Measurements from ENCODE around the gene ZNF106. TPM values are rescaled to one million over a fixed set of nuclear protein-coding genes. Genes with fewer than 3 reads are reported as not detected.

ZNF106 gene
- total RNA-seq (47.5 TPM), polyA plus RNA-seq (10 to 100 TPM; 31.0 to 36.5 (median 34.6) TPM)

DNA sequence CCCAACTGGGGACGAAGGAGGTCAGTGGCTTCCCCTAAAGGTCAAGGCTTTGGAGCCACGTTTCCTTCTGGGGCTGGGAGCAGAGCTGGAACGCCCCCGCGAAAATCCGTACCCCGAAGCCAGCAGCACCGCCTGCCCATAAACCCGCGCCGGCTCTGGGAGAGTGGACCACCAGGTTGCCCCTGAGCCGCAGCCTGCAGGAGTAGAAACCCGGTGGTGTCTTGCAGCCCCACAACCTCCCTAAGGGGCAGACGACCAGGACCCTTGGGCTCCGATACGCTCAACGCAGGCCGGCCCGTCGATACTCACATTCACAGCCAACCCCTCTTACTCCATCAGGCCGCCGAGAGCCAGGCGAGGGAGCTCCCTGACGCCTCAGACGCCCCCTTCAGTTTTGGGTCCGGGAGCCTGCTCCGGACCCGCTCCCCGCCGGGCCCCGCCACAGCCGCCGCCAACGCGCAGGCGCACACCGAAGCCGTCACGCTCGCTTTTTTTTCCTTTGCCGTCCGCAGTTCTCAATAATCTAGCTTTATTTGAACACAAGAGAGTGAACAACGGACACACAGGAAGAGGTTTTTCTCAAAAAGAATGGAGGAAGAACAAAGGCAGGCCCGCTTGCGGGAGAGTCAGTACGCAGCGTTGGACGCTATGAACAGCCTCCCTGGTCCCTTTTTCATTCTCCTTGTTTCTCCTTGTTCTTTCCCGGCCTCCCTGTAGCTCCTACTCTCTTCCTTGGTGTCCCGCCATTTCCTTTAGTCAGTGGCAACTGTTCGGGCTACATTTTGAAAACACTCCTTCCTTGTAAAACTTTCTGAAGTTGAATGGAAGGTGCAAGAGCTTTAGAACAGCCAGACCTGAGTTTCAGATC, at the start of gene ZNF106:
TSS of gene ZNF106 (minus strand) at position 471 of the 868 bp plus-strand sequence. CDS start 18,852 bp downstream, outside the sequence.
- DNase-seq (peak; percentile 83 to 93 (median 92)), ATAC-seq (ENCODE audit: low read depth in 2 of 2) (peak; percentile 71 to 75)
- Histone ChIP-seq H3K27ac (ENCODE audit: insufficient read depth, low read length, poor library complexity, severe bottlenecking) (peak within 1 kb of the TSS; percentile 90), H3K4me3 (ENCODE audit: low read depth, low read length) (peak within 1 kb of the TSS; percentile 99), H3K9me3 (ENCODE audit: control insufficient read depth in 2 of 2, low read length in 2 of 2) (no peaks in the 10 kb centered on the region), H3K36me3 (ENCODE audit: control insufficient read depth, insufficient read depth, low read length) (no peaks in the 10 kb centered on the region), H3K27me3 (ENCODE audit: control insufficient read depth, insufficient read depth, low read length) (no peaks in the 10 kb centered on the region), H3K4me1 (ENCODE audit: control insufficient read depth, insufficient read depth, low read length, poor library complexity, severe bottlenecking) (peaks cover 45% of the 10 kb centered on the region)
- H3K4me1 Mint-ChIP-seq = peaks cover 24 to 63% (median 45%) of the 10 kb centered on the region in 4 donors
- H3K36me3 Mint-ChIP-seq = peaks cover 11% of the 10 kb centered on the region
- H3K4me3 Mint-ChIP-seq = peak within 1 kb of the TSS; percentile 97 to 99 (median 98)
- H3K27me3 Mint-ChIP-seq = no peaks in the 10 kb centered on the region
- H3K27ac Mint-ChIP-seq = peak within 1 kb of the TSS; percentile 98 to 100 (median 99)
- H3K9me3 Mint-ChIP-seq = peaks cover 0 to 1% (median 0%) of the 10 kb centered on the region in 7 donors

DNA sequence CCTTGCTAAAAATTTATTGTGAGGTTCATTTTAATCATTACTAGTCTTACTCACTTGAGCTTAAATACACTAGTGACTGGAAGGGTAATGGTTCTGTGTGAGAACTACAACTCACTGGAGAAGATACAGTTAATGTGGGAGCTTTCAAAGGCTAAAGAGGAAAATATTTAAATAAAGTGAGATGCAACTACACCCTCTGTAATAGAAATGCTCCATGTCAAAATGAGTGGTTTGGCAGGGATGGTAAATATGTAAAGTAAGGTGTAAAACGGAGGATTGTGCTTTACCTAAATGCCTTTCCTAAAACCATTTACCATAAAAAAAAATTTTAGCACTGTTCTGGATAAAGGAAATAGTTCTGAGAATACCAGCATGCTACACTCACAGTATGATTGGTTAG, 42.3 kb upstream of the ZNF106 start:
- H3K27ac Mint-ChIP-seq = no peak overlapping the region
- no peak for DNase-seq

DNA sequence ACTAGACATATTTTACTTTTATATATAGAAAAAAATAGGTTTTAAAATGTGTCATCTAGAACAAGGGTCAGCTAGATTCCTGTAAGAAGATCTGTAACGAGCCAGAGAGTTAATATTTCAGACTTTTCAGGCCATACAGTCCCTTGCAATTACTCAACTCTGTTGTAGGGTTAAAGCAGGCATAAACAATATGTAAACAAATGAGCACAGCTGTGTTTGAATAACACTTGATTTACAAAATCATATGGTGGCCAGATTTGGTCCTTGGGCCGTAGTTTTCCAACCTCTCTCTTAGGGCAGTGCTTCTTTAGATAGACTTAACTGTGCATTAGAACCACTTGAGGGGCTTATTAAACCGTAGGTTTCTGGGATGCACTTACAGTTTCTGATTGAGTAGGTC, 38.0 kb upstream of the ZNF106 start:
- no peak overlapping the region for H3K27ac ChIP-seq (ENCODE audit: insufficient read depth, low read length, poor library complexity, severe bottlenecking)
- no peak overlapping the region for H3K4me3 ChIP-seq (ENCODE audit: low read depth, low read length)
- Mint-ChIP-seq H3K27me3 (no peaks in the 10 kb centered on the region), H3K27ac (no peak overlapping the region), H3K4me1 (peaks cover 0 to 4% (median 1%) of the 10 kb centered on the region in 4 donors), H3K36me3 (peaks cover 27% of the 10 kb centered on the region), H3K4me3 (no peak overlapping the region), H3K9me3 (no peaks in the 10 kb centered on the region)
- H3K9me3 ChIP-seq (ENCODE audit: control insufficient read depth in 2 of 2, low read length in 2 of 2) = no peaks in the 10 kb centered on the region
- DNase-seq (no peak), ATAC-seq (ENCODE audit: low read depth in 2 of 2) (no peak)
- H3K4me1 ChIP-seq (ENCODE audit: control insufficient read depth, insufficient read depth, low read length, poor library complexity, severe bottlenecking) = no peaks in the 10 kb centered on the region
- peaks cover 27% of the 10 kb centered on the region for H3K36me3 ChIP-seq (ENCODE audit: control insufficient read depth, insufficient read depth, low read length)
- no peaks in the 10 kb centered on the region for H3K27me3 ChIP-seq (ENCODE audit: control insufficient read depth, insufficient read depth, low read length)

More for the DNA sequence above, 42.3 kb upstream of the ZNF106 start:
- Histone ChIP-seq H3K9me3 (ENCODE audit: control insufficient read depth in 2 of 2, low read length in 2 of 2) (no peaks in the 10 kb centered on the region), H3K27ac (ENCODE audit: insufficient read depth, low read length, poor library complexity, severe bottlenecking) (no peak overlapping the region), H3K4me3 (ENCODE audit: low read depth, low read length) (no peak overlapping the region), H3K4me1 (ENCODE audit: control insufficient read depth, insufficient read depth, low read length, poor library complexity, severe bottlenecking) (no peaks in the 10 kb centered on the region), H3K27me3 (ENCODE audit: control insufficient read depth, insufficient read depth, low read length) (no peaks in the 10 kb centered on the region), H3K36me3 (ENCODE audit: control insufficient read depth, insufficient read depth, low read length) (peaks cover 24% of the 10 kb centered on the region)
- Mint-ChIP-seq H3K4me1 (peaks cover 0 to 14% (median 0%) of the 10 kb centered on the region in 4 donors), H3K4me3 (no peak overlapping the region), H3K9me3 (peaks cover 0 to 2% (median 0%) of the 10 kb centered on the region in 7 donors), H3K27me3 (no peaks in the 10 kb centered on the region), H3K36me3 (peaks cover 36% of the 10 kb centered on the region)
- no peak for ATAC-seq (ENCODE audit: low read depth in 2 of 2)

DNA sequence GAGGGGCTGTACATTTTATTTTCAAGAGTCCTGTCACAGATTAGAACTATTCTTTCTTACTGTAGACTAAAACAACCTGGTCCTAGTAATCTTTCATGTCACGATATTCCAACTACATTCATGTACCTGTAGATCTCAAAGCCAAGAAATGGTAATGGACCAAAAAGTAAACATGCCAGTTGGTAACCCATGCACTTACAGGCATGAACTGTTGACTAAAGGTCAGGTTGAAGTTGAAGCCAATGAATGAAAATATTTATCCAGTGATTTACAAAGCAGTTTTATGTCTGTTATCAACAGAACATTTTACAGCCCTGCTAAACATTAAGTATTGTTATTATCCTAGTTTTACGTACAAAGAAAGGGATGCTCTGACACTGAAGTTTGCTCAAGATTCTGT, 32.4 kb upstream of the ZNF106 start:
- Histone ChIP-seq H3K4me1 (ENCODE audit: control insufficient read depth, insufficient read depth, low read length, poor library complexity, severe bottlenecking) (no peaks in the 10 kb centered on the region), H3K36me3 (ENCODE audit: control insufficient read depth, insufficient read depth, low read length) (peaks cover 18% of the 10 kb centered on the region), H3K9me3 (ENCODE audit: control insufficient read depth in 2 of 2, low read length in 2 of 2) (no peaks in the 10 kb centered on the region), H3K4me3 (ENCODE audit: low read depth, low read length) (no peak overlapping the region), H3K27ac (ENCODE audit: insufficient read depth, low read length, poor library complexity, severe bottlenecking) (no peak overlapping the region), H3K27me3 (ENCODE audit: control insufficient read depth, insufficient read depth, low read length) (no peaks in the 10 kb centered on the region)
- Mint-ChIP-seq H3K27ac (no peak overlapping the region), H3K36me3 (peaks cover 18% of the 10 kb centered on the region), H3K27me3 (no peaks in the 10 kb centered on the region), H3K9me3 (no peaks in the 10 kb centered on the region), H3K4me3 (no peak overlapping the region), H3K4me1 (peaks cover 0 to 4% (median 0%) of the 10 kb centered on the region in 4 donors)
- ATAC-seq (ENCODE audit: low read depth in 2 of 2) = no peak
- no peak for DNase-seq

DNA sequence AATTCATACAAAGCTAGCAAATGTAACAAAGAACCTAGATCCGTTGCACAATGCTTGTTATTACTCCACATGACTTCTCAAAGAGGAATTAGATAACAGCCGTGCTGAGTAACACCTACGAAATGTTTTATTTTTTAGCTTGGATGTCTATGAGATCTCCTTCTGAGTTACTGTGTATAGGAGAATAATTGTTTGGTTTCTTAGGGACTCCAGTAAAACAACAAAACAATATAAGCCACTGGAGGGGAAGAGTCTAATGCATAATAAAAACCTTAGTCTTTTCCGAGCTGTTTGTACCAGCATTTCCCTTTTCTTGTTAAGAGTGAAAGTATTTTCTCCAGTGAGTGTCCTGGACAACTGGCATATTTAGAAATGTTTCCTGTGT, 20.1 kb upstream of the ZNF106 start:
- no peaks in the 10 kb centered on the region for H3K27me3 ChIP-seq (ENCODE audit: control insufficient read depth, insufficient read depth, low read length)
- no peak overlapping the region for H3K4me3 ChIP-seq (ENCODE audit: low read depth, low read length)
- Mint-ChIP-seq H3K36me3 (peaks cover 29% of the 10 kb centered on the region), H3K4me3 (no peak overlapping the region), H3K4me1 (peaks cover 15 to 28% (median 22%) of the 10 kb centered on the region in 4 donors), H3K27ac (peak overlapping the region in 1 of 3 donors; percentile 15), H3K9me3 (no peaks in the 10 kb centered on the region), H3K27me3 (no peaks in the 10 kb centered on the region)
- no peaks in the 10 kb centered on the region for H3K9me3 ChIP-seq (ENCODE audit: control insufficient read depth in 2 of 2, low read length in 2 of 2)
- H3K4me1 ChIP-seq (ENCODE audit: control insufficient read depth, insufficient read depth, low read length, poor library complexity, severe bottlenecking) = no peaks in the 10 kb centered on the region
- DNase-seq (no peak), ATAC-seq (ENCODE audit: low read depth in 2 of 2) (no peak)
- no peak overlapping the region for H3K27ac ChIP-seq (ENCODE audit: insufficient read depth, low read length, poor library complexity, severe bottlenecking)
- H3K36me3 ChIP-seq (ENCODE audit: control insufficient read depth, insufficient read depth, low read length) = peaks cover 23% of the 10 kb centered on the region

DNA sequence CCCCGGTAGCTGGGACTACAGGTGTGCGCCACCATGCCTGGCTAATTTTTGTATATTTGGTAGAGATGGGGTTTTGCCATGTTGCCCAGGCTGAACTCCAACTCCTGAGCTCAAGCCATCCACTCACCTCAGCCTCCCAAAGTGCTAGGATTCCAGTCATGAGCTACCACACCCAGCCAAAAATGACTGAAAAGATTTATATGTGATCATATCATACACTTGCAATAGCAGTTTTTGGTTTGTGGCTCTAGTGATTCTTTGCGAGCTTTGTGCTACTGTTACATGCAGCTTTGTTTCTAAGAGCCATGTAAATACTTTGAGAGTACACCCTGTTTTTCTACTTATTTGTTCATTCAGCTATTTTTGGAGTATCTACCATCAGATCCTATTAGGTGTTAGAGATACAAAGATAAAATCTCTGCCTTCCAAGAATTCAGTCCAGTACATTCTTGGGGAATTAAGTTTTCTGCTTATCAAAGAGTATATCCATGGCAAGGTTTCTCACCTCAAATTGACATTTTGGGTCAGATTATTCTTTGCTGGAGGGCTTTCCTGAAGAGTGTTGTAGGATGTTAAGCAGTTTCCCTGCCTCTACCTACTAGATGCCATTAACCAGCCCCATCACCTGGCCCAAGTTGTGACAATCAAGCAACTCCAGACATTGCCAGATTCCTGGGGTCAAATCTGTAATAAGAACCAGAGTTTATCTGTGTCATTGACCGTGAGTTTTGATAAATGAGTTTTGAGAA, 19.5 kb upstream of the ZNF106 start:
- peak overlapping the region in 1 of 3 donors; percentile 15 for H3K27ac Mint-ChIP-seq
- no peak overlapping the region for H3K4me3 Mint-ChIP-seq
- Histone ChIP-seq H3K27me3 (ENCODE audit: control insufficient read depth, insufficient read depth, low read length) (no peaks in the 10 kb centered on the region), H3K4me1 (ENCODE audit: control insufficient read depth, insufficient read depth, low read length, poor library complexity, severe bottlenecking) (no peaks in the 10 kb centered on the region), H3K9me3 (ENCODE audit: control insufficient read depth in 2 of 2, low read length in 2 of 2) (no peaks in the 10 kb centered on the region), H3K27ac (ENCODE audit: insufficient read depth, low read length, poor library complexity, severe bottlenecking) (no peak overlapping the region), H3K4me3 (ENCODE audit: low read depth, low read length) (no peak overlapping the region), H3K36me3 (ENCODE audit: control insufficient read depth, insufficient read depth, low read length) (peaks cover 17% of the 10 kb centered on the region)
- no peaks in the 10 kb centered on the region for H3K27me3 Mint-ChIP-seq
- H3K9me3 Mint-ChIP-seq = no peaks in the 10 kb centered on the region
- peaks cover 24% of the 10 kb centered on the region for H3K36me3 Mint-ChIP-seq
- DNase-seq (no peak), ATAC-seq (ENCODE audit: low read depth in 2 of 2) (no peak)
- peaks cover 16 to 26% (median 20%) of the 10 kb centered on the region in 4 donors for H3K4me1 Mint-ChIP-seq

DNA sequence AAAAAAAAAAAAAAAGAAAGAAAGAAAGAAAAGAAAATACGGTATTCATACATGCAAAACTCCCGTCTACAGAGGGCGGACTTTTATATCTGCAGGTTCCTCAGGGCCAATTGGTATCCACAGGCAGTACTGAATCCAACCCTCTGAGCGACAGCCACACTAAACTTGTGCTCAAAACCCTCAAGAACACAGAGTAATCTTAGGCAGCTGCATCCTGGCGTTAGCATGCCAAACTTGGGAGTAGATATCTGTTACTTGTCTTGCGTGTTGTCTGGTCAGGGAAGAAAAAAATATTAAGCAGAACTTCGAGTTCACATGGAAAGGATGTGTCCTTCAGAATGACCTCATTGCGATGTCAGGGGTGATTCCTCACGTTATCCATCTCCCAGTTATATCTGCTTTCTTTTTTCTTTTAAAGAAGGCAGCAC, 17.3 kb upstream of the ZNF106 start:
- H3K4me1 ChIP-seq (ENCODE audit: control insufficient read depth, insufficient read depth, low read length, poor library complexity, severe bottlenecking) = no peaks in the 10 kb centered on the region
- DNase-seq (no peak), ATAC-seq (ENCODE audit: low read depth in 2 of 2) (no peak)
- peaks cover 3% of the 10 kb centered on the region for H3K36me3 ChIP-seq (ENCODE audit: control insufficient read depth, insufficient read depth, low read length)
- H3K36me3 Mint-ChIP-seq = peaks cover 13% of the 10 kb centered on the region
- H3K4me3 Mint-ChIP-seq = no peak overlapping the region
- no peaks in the 10 kb centered on the region for H3K9me3 Mint-ChIP-seq
- H3K9me3 ChIP-seq (ENCODE audit: control insufficient read depth in 2 of 2, low read length in 2 of 2) = no peaks in the 10 kb centered on the region
- no peaks in the 10 kb centered on the region for H3K27me3 ChIP-seq (ENCODE audit: control insufficient read depth, insufficient read depth, low read length)
- no peaks in the 10 kb centered on the region for H3K27me3 Mint-ChIP-seq
- no peak overlapping the region for H3K27ac Mint-ChIP-seq
- H3K4me1 Mint-ChIP-seq = peaks cover 17 to 26% (median 24%) of the 10 kb centered on the region in 4 donors
- H3K4me3 ChIP-seq (ENCODE audit: low read depth, low read length) = no peak overlapping the region
- H3K27ac ChIP-seq (ENCODE audit: insufficient read depth, low read length, poor library complexity, severe bottlenecking) = no peak overlapping the region

Data from CD4-positive, CD25-positive, alpha-beta regulatory T cell (primary cell).